Globus pallidus (tissue), 1 donor: ENCODE measurements around the gene SDK2.

Experiments used
- DNase-seq: peaks from one replicate; pipeline ENCODE4 v3.0.0-alpha.2; 2015; ENCODE audit warnings: low spot score

SDK2 gene

GRCh38 chr17:73611630-73612029 is 32.6 kb downstream of the SDK2 start:
- no peak for DNase-seq

DNA sequence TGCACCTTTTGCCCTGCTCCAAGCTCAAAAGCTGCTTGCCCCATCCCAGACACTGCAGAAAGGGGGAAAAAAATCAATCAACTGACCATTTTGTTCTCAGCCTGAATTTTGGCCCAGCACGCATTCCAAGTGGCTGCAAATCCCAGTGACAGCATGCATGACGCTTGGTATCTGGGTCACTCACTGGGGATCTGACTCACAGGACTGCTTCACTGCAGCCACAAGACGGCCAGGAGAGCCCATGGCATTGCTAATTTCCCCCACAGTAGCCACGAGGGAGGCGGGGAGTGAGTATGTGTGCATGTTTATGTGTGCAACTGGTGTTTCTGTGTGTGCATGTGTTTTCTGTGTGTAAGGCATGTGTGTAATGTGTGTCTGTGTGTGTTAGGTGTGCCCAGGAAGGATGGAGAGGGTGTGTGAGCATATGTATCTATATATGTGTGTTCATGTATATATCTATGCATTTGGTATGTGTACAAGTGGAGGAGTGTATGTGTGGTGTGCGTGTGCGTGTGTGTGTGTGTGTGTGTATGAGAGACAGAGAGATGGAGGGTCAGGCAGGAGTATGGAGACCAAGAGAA is 33.8 kb downstream of the SDK2 start:
- no peak for DNase-seq

DNA sequence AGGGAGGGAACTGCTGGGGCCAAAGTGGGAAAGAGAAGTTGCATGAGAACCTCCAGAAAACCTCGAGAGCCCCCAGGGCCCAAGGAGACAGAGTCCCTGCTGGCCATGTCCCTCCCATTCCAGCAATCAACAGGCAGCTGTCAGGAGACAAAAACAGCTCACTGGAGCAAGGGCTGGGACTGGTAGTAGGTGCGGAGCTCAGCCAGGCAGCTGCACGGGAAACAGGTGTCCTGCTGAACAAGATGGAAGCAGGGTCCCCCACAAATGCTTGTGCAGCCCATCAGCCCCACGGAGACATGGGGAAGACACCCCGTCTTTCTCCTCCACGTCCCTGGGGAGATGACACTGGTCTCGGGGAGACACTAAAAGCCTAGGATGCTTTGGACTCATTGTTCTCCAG is 34.5 kb downstream of the SDK2 start:
- DNase-seq = no peak

DNA sequence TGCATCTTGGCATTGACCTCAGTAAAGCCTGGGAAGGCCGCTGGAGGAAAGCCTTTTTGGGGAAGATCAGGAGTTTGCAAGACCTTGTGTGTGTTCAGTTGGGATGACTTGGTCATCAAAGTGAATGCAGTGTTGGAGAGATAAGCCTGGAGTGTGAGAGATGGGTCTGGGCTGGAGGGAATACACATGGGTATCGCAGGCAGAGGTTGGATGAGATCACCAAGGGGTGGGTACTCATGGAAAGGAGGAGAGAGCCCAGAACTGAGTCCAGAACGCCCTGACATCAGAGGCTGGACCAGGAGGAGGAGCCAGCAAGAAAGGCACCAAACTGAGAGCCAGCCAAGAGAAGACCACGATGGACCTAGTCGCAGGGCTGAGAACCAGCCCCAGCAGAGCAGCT is 35.2 kb downstream of the SDK2 start:
- DNase-seq = no peak

- no peak for DNase-seq
These were observed 38.8 kb downstream of the SDK2 start for GRCh38 chr17:73605444-73605843.

- no peak for DNase-seq
These were observed 39.8 kb downstream of the SDK2 start for GRCh38 chr17:73604476-73604875.

- no peak for DNase-seq
These were observed 40.3 kb downstream of the SDK2 start for GRCh38 chr17:73603971-73604370.

GRCh38 chr17:73600103-73600871 is 44.0 kb downstream of the SDK2 start:
- DNase-seq = no peak

DNA sequence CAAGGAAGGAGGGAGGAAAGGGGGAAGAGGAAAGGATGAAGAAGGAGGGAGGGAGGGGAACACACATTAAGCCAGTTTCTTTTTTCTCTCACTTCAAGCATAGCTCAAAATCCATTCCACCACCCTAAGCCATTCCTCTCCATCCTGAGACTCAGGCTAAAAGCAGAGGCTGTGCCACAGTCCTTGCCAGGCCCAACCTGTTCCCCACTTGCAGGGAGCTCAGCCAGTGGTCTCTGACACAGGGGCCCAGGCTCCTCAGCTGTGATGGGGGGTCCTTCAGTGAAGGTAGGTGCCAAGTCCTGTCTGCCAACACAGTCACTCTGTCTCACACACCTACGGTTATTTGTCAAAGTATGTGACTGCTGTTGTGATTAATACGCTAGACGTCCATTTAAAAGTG is 44.6 kb downstream of the SDK2 start:
- no peak for DNase-seq

GRCh38 chr17:73598212-73598611 is 46.0 kb downstream of the SDK2 start:
- no peak for DNase-seq

DNA sequence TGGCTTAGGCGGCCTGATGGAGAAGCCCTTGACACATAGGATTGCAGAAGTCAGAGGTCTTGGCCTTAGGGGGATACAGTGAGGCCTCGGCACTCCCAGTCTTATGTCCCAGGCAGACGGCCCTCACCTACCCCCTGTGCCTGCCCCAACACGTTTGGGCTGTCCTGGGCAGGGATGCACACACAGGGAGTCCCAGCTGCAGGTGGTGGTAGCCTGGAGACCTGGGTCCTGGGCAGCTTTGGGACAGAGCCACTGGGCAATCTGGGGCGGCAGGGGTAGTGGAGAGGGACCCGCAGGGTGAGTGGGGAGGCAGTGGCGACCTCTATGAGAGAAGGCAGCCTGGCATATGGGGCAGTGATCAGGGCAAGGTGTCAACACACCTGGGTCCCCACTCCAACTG is 48.3 kb downstream of the SDK2 start:
- DNase-seq = no peak

- DNase-seq = peak; percentile 9
These were observed 48.8 kb downstream of the SDK2 start for GRCh38 chr17:73595479-73595878.

GRCh38 chr17:73595068-73595467 is 49.2 kb downstream of the SDK2 start:
- DNase-seq = no peak

- DNase-seq = no peak
These were observed 49.6 kb downstream of the SDK2 start for GRCh38 chr17:73594598-73594997.

- DNase-seq = no peak
These were observed 50.2 kb downstream of the SDK2 start for GRCh38 chr17:73594025-73594424.

GRCh38 chr17:73593249-73593965 is 50.8 kb downstream of the SDK2 start:
- no peak for DNase-seq

DNA sequence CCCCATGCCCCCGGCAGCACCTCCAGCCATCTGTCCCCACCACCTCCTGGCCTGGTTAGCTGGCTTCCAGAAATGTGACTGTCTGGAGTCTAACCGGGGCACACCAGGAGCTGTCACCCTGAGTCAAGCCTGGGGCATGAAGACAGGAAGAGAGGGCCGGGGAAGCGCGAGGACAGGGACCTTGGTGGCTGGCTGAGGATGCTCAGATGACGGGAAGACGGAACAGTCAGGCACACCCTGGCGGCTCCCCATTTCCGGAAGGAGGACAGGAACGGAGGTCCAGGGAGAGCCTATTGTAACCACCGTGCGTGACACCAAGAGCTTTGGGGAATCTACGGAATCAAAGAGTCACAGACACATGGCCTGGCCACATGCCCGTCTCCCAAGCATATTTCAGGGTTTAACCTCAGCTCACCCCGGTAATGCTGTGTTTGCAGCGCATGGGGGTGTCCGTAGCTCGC is 51.7 kb downstream of the SDK2 start:
- no peak for DNase-seq

- no peak for DNase-seq
These were observed 52.2 kb downstream of the SDK2 start for GRCh38 chr17:73592079-73592415.

GRCh38 chr17:73591296-73592078 is 52.8 kb downstream of the SDK2 start:
- DNase-seq = no peak

- DNase-seq = no peak
These were observed 54.8 kb downstream of the SDK2 start for GRCh38 chr17:73589363-73589980.

DNA sequence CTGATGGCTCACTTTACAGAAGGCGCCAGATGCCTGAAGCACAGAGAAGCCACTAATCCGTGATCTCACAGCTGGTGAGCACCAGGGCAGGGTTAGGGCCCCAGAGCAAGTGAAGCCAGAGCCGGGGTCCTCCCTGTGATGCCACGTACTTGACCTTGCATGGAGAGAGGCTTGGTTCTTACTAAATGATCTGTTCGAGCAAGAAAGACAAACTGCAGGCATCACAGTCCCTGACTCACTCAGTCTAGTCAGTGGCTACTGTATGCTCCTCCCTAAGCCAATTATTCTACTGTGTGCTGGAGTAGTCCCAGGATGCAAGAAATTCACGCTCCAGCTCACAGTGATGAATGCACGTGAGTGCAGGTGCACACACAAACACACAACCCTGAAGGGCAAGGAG is 55.4 kb downstream of the SDK2 start:
- DNase-seq = no peak

GRCh38 chr17:73588301-73588846 is 55.9 kb downstream of the SDK2 start:
- DNase-seq = no peak
